ENCODE measurements around the gene SLC9A7.
"Not testable (repeated sequence)": the region's sequence is repeated elsewhere in the genome, so short reads cannot be mapped to it uniquely, and the experiment has no call there.

The SLC9A7 gene

GRCh38 chrX:46754036-46754435, 4.9 kb downstream of the SLC9A7 start:
- FAIRE-seq: no peak

- no peak for FAIRE-seq
Observed at GRCh38 chrX:46750889-46751288, 8.0 kb downstream of the SLC9A7 start.

DNA sequence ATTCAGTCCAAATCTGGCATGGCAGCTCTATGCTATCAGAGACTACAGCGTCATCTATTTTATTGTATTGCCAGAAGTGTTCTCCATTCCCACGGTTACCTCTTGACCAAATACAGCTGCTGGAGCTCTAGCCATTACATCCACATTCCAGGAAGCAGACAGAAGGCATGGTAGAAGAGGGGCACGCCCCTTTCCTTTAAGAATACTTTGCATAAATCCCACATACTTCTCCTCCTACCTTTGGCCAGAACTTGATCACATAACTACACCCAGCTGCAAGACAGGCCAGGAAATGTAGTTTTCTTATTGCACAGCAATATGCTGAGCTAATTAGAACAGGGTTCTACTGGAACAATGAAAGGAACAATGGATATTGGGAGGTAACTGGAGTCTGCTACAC, 14.9 kb downstream of the SLC9A7 start:
- FAIRE-seq: no peak

DNA sequence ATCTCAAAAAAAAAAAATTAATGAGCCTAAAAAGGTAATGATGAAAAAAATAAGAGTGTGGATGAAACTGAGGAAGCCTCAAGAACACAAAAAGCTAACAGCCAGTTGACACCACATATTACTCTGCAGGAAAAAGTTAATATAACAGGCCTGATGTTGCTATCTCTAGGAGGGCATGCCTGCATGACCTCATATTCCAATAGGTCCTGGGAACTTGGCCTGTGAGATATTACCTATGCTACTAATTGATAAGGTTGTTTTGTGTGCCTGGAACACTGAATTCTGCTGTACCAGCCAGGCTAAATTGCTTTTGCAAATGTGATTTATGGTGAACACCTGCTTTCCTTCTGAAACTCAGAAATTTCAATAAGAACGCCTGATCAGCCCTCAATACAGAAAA, 15.9 kb downstream of the SLC9A7 start:
- FAIRE-seq: no peak

GRCh38 chrX:46739736-46740135, 19.2 kb downstream of the SLC9A7 start:
- FAIRE-seq: no peak

DNA sequence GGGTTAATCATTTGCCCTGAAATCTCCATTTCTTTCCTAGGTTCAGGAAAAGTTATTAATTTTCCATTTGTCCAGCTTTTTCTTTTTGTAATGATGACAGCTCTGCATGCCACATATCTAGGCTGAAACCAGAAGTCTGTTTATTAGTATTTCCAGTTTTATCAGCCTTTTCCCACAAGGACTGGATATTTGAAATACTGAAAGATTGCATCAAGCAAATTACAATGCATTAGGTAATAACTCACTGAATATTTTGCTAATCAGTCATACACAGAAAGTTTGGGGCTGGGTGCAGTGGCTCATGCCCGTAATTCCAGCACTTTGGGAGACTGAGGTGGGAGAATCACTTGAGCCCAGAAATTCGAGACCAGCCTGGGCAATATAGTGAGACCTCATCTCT, 21.5 kb downstream of the SLC9A7 start:
- FAIRE-seq: no peak

DNA sequence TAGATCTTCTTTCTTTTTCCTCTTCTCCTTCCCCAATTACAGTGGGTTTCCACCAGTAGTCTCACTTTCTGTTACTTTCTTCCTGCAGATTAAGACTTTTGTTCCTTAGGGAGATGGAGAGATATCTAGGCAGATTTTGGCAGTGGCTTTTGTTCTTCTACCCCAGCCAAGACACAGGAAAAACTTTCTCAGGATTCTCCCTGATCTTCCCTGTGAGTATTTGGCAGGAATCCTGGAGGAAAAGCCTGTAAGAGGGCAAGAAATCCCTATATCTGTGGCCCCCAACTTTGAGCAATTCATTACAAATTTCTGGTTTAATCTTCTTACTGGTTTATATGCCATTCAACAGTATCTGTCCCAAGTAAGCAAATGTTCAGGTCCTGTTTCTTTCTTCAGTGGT, 21.9 kb downstream of the SLC9A7 start:
- FAIRE-seq: no peak

GRCh38 chrX:46735622-46736021, 23.3 kb downstream of the SLC9A7 start:
- FAIRE-seq: no peak

- no peak for FAIRE-seq
Observed at GRCh38 chrX:46733226-46733625, 25.7 kb downstream of the SLC9A7 start.

DNA sequence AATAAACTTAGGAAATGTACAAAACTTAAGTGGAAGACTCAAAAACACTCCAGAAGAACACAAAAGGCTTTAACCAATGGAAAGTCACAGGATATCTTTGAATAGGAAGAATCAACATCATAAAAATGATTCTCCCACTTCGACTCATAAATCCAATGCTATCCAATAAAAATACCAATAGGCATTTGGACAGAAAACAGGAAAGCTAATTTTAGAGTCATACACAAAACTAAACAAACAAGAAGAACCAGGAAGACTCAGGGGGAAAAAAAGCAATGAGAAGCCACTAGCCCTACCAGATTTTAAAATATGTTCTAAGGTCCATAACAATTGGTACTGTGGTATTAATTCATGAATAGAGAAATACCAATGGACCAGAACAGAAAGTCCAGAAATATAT, 28.2 kb downstream of the SLC9A7 start:
- no peak for FAIRE-seq

GRCh38 chrX:46727441-46727840, 31.5 kb downstream of the SLC9A7 start:
- no peak for FAIRE-seq

DNA sequence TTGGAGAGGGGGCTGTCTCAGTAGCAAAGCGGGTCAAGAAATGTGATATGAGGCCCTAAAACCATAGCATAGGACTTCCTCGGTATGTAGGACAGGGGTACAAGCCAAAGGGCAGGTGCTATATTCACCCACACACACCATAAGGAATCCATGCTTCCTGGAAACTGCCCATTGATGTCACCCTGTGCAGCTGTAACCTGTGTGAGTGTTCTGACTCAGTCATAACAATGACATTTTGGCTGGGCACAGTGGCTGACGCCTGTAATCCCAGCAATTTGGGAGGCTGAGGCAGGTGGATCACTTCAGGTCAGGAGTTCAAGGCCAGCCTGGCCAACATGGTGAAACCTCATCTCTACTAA, 35.4 kb downstream of the SLC9A7 start:
- not testable (repeated sequence) for FAIRE-seq

GRCh38 chrX:46722742-46723568, 36.0 kb downstream of the SLC9A7 start:
- no peak for FAIRE-seq

DNA sequence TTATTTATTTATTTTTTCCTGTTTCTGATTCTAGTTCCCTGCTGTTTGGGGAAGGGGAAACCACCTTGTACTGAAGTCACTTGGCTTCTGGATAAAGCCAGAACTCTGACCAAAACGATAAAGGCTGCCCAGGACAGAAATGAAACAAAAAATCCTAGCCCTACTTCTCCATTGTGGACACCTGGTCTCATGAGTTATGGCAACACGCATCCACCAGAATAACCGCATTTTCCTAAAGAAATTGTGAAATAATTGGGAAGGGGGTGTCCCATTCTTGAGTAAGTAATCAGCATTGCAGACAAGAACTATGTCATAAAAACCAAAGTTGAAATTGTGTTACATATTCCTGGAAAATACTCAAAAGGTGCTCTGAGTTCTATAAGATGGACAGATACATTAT, 42.1 kb downstream of the SLC9A7 start:
- FAIRE-seq: no peak

GRCh38 chrX:46715997-46716396, 42.9 kb downstream of the SLC9A7 start:
- FAIRE-seq: no peak

DNA sequence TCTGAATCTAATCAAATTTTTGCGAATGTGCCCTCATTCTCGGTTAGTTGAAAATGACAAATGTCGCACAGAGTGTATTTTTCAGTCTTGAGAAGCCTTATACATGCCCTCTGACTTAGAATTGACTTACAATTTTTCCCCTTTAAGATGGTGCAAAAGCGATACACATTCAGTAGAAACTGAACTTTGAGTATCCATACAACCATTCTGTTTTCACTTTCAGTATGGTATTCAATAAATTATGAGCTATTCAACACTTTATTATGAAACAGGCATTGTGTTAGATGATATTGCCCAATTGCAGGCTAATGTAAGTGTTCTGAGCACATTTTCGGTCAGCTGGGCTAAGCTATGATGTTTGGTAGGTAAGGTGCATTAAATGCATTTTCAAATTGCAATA, 43.4 kb downstream of the SLC9A7 start:
- FAIRE-seq: no peak

DNA sequence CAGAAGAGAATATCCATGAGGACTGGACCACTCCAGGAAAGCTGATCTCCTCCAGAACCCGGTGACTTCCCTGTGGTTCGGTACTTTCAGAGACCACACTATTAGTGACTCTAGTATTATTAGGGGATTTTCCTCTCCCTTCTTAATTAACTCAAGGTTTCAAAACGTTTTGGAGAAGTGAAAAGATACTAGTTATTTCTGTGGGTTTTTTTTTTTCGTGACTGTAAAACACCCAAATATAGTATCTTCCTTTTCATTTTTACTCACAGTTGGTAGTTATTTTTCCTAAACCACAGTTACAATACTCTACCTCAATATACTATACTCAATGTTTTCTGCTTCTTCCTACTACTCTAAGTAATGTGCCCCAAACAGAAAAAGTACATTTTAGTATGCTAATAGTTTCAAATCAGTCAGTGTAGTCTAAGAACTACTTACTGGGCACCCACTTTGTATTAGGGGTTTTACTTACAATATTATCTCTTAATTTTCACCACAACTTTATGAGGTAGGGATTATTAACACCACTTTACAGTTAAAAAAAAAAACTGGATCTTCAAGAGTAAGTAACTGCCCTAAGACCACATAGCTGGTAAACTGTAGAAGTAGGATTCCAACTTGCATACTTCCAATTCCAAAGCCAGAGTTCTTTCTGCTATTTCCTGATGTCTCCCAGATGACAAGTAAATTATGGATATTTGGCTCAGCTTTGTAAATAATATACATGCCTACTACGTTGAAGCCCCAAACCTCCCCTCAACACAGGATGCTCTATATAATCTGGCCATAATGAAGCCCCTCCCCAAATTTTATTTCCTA, 45.0 kb downstream of the SLC9A7 start:
- FAIRE-seq: no peak

GRCh38 chrX:46712764-46713163, 46.2 kb downstream of the SLC9A7 start:
- no peak for FAIRE-seq

DNA sequence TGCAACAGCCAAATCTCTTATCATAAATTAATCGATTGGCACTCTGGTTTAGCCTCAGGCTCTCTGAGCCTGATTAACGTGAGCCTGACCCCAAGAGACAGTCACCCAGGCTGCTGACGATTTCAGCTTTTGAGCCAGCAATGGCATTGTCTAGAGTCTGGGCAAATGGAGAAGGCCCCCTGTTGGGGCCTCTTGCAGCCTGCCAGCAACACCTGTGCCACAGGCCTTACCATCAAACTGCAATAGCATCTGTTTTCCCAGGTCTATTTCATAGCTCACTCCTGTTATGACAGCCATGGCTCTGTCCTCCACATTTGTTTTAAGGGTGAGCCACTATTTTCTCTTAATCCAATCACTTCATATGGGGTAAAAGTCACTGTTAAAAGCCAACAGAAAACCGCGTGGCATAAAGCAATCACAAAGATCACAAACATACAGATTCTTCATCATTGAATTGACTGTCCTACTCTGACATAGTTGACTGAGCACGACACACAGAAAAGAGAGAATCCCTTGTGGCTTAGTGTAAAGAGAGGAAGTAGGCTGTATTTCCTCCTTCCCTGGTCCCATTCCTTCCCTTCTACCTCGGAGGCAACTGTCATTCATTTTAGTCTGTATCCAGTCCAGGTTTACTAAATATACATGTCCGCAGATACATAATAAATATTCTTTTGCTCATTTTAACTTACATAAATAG, 47.8 kb downstream of the SLC9A7 start:
- no peak for FAIRE-seq

GRCh38 chrX:46710425-46710824, 48.5 kb downstream of the SLC9A7 start:
- no peak for FAIRE-seq

DNA sequence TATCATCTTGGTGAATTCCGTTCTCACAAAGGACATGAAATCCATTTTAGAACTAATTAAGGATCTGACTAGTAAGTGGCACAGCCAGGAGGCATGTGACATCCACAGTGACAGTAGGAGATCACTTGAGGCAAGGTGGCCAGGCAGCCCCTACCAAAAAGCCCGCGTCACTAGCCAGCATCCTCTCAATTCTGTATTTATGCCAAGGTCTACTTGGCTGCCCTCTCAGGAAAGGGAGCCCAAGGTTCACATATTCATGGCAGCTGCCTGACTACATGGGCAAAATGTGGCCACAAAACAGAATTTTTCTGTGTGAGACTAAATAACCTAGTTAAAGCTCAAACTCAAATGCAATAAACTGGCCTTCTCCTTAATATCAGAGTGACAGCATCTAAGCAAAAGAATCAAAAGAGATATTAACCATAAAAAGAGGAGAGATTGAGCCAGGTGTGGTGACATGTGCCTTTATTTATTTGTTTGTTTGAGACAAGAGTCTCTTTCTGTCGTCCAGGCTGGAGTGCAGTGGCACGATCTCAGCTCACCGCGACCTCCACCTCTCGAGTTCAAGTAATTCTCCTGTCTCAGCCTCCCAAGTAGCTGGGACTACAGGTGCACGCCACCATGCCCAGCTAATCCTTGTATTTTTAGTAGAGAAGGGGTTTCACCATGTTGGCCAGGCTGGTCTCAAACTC, 51.5 kb downstream of the SLC9A7 start:
- FAIRE-seq: no peak

DNA sequence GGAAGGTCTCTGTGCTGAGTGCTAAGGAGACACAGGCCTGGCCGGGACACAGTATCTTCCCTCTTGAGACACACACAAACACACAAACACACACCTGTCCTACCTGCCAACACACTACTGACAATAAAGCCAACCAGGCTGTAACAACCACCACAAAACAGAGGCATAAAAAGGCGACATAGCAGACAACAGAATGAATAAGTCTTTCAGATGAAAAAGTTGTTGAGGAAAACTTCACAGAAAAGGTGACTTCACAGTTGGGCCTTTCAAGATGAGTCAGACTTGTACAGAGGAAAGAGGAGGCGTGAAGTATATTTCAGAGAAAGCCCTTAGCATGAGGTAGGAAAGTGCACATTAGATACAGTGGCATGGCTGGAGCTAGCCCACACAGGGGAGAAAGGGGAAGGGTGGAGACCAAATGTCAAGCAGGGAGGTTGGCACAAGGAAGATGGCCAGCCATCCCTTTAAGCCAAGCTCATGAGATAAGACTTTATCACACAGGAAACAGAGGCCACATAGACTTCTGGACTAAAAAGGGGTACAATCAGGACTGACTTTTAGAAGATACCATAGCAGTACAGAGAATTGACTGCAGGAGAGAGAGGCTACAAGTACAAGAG, 54.0 kb downstream of the SLC9A7 start:
- FAIRE-seq: no peak

- FAIRE-seq: no peak
Observed at GRCh38 chrX:46703980-46704379, 54.9 kb downstream of the SLC9A7 start.

All from endometrium (tissue), 2 donors.